ENCODE measurements around the gene C10orf67.

C10orf67 gene

GRCh38 chr10:23194966-23195845 lies 149.4 kb downstream of the C10orf67 start:
- H3F3A ChIP-seq (ENCODE audit: insufficient read depth), result no peaks in the 10 kb centered on the region
- no peaks in the 10 kb centered on the region for H3K27me3 ChIP-seq (ENCODE audit: low read length)
- no peaks in the 10 kb centered on the region for H3K79me2 ChIP-seq (ENCODE audit: insufficient read depth, low read length)
- no peaks in the 10 kb centered on the region for H3K36me3 ChIP-seq (ENCODE audit: low read length)
- H3K9me2 ChIP-seq (replicated peaks; ENCODE audit: insufficient read depth, low read length), result no peaks in the 10 kb centered on the region
- H4K20me1 ChIP-seq (ENCODE audit: low read depth, low read length), result no peaks in the 10 kb centered on the region
- H2AFZ ChIP-seq (ENCODE audit: low read depth, low read length, severe bottlenecking), result no peak overlapping the region
- TF ChIP-seq, protein P1, sequence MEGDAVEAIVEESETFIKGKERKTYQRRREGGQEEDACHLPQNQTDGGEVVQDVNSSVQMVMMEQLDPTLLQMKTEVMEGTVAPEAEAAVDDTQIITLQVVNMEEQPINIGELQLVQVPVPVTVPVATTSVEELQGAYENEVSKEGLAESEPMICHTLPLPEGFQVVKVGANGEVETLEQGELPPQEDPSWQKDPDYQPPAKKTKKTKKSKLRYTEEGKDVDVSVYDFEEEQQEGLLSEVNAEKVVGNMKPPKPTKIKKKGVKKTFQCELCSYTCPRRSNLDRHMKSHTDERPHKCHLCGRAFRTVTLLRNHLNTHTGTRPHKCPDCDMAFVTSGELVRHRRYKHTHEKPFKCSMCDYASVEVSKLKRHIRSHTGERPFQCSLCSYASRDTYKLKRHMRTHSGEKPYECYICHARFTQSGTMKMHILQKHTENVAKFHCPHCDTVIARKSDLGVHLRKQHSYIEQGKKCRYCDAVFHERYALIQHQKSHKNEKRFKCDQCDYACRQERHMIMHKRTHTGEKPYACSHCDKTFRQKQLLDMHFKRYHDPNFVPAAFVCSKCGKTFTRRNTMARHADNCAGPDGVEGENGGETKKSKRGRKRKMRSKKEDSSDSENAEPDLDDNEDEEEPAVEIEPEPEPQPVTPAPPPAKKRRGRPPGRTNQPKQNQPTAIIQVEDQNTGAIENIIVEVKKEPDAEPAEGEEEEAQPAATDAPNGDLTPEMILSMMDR (IDR thresholded peaks at IDR 0.05; ENCODE audit: insufficient read depth, low read length, poor library complexity, severe bottlenecking), result no peak
- TF ChIP-seq EZH2phosphoT487 (conservative IDR thresholded peaks at IDR 0.05; ENCODE audit: low read length), result no peak
- H3K9ac ChIP-seq (ENCODE audit: low read length), result no peak overlapping the region
- no peak overlapping the region for H3K27ac ChIP-seq (ENCODE audit: low read depth, low read length)
- H3K4me3 ChIP-seq (ENCODE audit: insufficient read depth, low read length, poor library complexity, severe bottlenecking), result no peak overlapping the region
- H3K4me2 ChIP-seq (ENCODE audit: low read depth, low read length, poor library complexity, severe bottlenecking), result no peak overlapping the region
- no peaks in the 10 kb centered on the region for H3K9me3 ChIP-seq (ENCODE audit: insufficient read depth, low read length)

DNA sequence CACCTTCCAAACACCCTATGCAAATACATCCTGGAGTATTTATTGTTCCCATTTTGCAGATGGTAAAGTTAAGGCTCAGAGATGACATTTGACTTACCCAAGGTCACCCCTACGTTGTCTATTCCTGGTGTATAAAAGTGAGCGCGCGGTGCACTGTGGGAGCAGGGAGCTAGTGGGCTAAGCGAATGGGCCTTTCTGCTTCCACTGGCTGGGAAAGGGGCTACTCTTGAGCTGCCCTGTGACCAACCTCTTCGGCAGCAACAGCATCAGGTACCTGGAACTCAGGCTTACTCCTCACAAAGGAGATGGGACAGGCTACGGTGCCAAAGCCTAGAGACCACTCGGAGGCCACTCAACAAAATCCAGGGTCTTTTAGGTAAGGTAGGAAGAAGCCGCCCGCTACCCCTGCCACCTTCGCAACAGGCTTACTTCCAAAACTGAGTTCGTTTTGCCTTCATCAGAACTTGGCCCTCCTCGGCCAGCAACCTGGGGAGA lies 150.1 kb downstream of the C10orf67 start:
- Histone ChIP-seq H3K9me3 (ENCODE audit: insufficient read depth, low read length) (no peaks in the 10 kb centered on the region), H3K9ac (ENCODE audit: low read length) (no peak overlapping the region), H3F3A (ENCODE audit: insufficient read depth) (no peaks in the 10 kb centered on the region), H4K20me1 (ENCODE audit: low read depth, low read length) (no peaks in the 10 kb centered on the region), H3K79me2 (ENCODE audit: insufficient read depth, low read length) (no peaks in the 10 kb centered on the region), H3K9me2 (replicated peaks; ENCODE audit: insufficient read depth, low read length) (no peaks in the 10 kb centered on the region), H3K36me3 (ENCODE audit: low read length) (no peaks in the 10 kb centered on the region), H3K4me2 (ENCODE audit: low read depth, low read length, poor library complexity, severe bottlenecking) (no peak overlapping the region), H2AFZ (ENCODE audit: low read depth, low read length, severe bottlenecking) (no peak overlapping the region), H3K27me3 (ENCODE audit: low read length) (no peaks in the 10 kb centered on the region), H3K27ac (ENCODE audit: low read depth, low read length) (no peak overlapping the region), H3K4me3 (ENCODE audit: insufficient read depth, low read length, poor library complexity, severe bottlenecking) (no peak overlapping the region)
- TF ChIP-seq, protein P1 (IDR thresholded peaks at IDR 0.05; ENCODE audit: insufficient read depth, low read length, poor library complexity, severe bottlenecking), result no peak
- no peak for TF ChIP-seq EZH2phosphoT487 (conservative IDR thresholded peaks at IDR 0.05; ENCODE audit: low read length)

DNA sequence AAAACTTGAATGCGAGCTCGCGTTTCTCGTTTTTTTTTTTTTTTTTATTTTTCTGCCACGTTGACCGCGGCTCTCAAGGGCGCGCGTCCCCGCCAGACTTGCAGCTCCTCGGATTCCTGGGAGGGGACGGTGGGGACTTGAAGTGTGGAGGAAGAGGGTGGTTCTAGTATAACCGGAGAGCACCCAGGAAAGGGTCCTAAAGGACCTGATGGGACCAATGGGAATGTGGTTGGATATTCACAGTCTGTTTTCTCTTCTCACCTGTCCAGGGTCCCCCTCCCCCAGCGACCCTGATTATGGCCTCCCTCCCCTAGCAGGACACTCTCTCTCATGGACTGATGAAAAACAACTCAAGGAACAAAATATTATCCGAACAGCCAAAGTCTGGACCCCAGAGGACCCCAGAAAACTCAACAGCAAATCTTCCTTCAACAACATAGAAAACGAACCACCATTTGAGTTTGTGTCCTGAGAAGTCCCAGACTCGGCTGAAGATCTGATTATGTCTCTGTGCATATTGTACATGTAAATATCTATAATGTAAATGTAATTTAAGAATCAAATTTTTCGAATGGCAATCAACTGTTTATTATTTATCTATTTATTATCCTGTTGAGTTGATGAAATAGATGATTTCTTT lies 151.0 kb downstream of the C10orf67 start:
- TF ChIP-seq, protein P1 (IDR thresholded peaks at IDR 0.05; ENCODE audit: insufficient read depth, low read length, poor library complexity, severe bottlenecking), result no peak
- no peak for TF ChIP-seq EZH2phosphoT487 (conservative IDR thresholded peaks at IDR 0.05; ENCODE audit: low read length)
- H4K20me1 ChIP-seq (ENCODE audit: low read depth, low read length), result no peaks in the 10 kb centered on the region
- no peak overlapping the region for H3K27ac ChIP-seq (ENCODE audit: low read depth, low read length)
- no peaks in the 10 kb centered on the region for H3K27me3 ChIP-seq (ENCODE audit: low read length)
- no peaks in the 10 kb centered on the region for H3F3A ChIP-seq (ENCODE audit: insufficient read depth)
- no peak overlapping the region for H3K9ac ChIP-seq (ENCODE audit: low read length)
- no peak overlapping the region for H3K4me3 ChIP-seq (ENCODE audit: insufficient read depth, low read length, poor library complexity, severe bottlenecking)
- no peaks in the 10 kb centered on the region for H3K9me2 ChIP-seq (replicated peaks; ENCODE audit: insufficient read depth, low read length)
- H3K9me3 ChIP-seq (ENCODE audit: insufficient read depth, low read length), result no peaks in the 10 kb centered on the region
- H3K36me3 ChIP-seq (ENCODE audit: low read length), result no peaks in the 10 kb centered on the region
- H3K4me2 ChIP-seq (ENCODE audit: low read depth, low read length, poor library complexity, severe bottlenecking), result no peak overlapping the region
- no peak overlapping the region for H2AFZ ChIP-seq (ENCODE audit: low read depth, low read length, severe bottlenecking)
- H3K79me2 ChIP-seq (ENCODE audit: insufficient read depth, low read length), result no peaks in the 10 kb centered on the region
